IPS-NIHi7 (cell line): ENCODE results near the gene FEN1.

Source experiments
- DNase-seq: peaks from one replicate; pipeline ENCODE4 v3.0.0; 2012; ENCODE audit warnings: mixed read lengths; ENCODE audit errors: extremely low spot score

Gene FEN1

GRCh38 chr11:61841636-61842527, 49.2 kb downstream of the FEN1 start:
- no peak for DNase-seq

- no peak for DNase-seq
These were observed 49.8 kb downstream of the FEN1 start for GRCh38 chr11:61842528-61842820.

GRCh38 chr11:61844909-61845565, 52.3 kb downstream of the FEN1 start:
- no peak for DNase-seq

- no peak for DNase-seq
These were observed 53.8 kb downstream of the FEN1 start for GRCh38 chr11:61846362-61847020.
